Stimulated activated CD4-positive, alpha-beta T cell treated with anti-CD3 and anti-CD28 coated beads, Interleukin-4, amount 100 ng/mL, for 24 hours (primary cell): Measurements from ENCODE around the gene KRTAP24-1.

Source experiments
- DNase-seq: peaks from one replicate; pipeline ENCODE4 v3.0.0-alpha.2; 2020

Gene KRTAP24-1

GRCh38 chr21:30234050-30234449, 48.7 kb downstream of the KRTAP24-1 start:
- DNase-seq: no peak

GRCh38 chr21:30233228-30234020, 49.3 kb downstream of the KRTAP24-1 start:
- no peak for DNase-seq

GRCh38 chr21:30232011-30232410, 50.7 kb downstream of the KRTAP24-1 start:
- no peak for DNase-seq
